PC-3 (cell line): ENCODE measurements around the gene MRI1.

Experiments
- EZH2 ChIP-seq: fragments of 300-600 bp; sonication (generic); IDR thresholded peaks from one replicate; pipeline ENCODE4 v1.6.1; 2017; ENCODE audit warnings: antibody characterized with exemption, mild to moderate bottlenecking, low read length; ENCODE audit not compliant: unreplicated experiment
- TF ChIP-seq, protein P1 (sequence below): fragments of 300-600 bp; sonication (generic); conservative IDR thresholded peaks from 2 replicates; pipeline ENCODE4 v1.5.1; 2017; ENCODE audit warnings: antibody characterized with exemption, low read depth, mild to moderate bottlenecking, low read length

DNA sequence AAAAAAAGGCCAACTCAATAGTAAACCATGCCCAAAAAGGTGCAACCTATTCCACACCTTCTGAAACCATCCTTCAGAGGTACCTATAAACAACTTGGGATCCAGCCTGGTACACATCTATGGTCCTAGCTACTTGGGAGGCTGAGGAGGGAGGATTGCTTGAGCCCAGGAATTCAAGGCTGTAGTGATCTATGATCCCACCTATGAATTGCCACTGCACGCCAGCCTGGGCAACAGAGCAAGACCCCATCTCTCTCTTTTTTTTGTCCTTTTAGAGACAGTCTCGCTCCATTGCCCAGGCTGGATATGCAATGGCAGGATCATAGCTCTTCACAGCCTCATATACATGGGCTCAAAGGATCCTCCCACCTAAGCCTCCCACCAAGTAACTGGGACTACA lies 57.0 kb downstream of the MRI1 start:
- TF ChIP-seq, protein P1, sequence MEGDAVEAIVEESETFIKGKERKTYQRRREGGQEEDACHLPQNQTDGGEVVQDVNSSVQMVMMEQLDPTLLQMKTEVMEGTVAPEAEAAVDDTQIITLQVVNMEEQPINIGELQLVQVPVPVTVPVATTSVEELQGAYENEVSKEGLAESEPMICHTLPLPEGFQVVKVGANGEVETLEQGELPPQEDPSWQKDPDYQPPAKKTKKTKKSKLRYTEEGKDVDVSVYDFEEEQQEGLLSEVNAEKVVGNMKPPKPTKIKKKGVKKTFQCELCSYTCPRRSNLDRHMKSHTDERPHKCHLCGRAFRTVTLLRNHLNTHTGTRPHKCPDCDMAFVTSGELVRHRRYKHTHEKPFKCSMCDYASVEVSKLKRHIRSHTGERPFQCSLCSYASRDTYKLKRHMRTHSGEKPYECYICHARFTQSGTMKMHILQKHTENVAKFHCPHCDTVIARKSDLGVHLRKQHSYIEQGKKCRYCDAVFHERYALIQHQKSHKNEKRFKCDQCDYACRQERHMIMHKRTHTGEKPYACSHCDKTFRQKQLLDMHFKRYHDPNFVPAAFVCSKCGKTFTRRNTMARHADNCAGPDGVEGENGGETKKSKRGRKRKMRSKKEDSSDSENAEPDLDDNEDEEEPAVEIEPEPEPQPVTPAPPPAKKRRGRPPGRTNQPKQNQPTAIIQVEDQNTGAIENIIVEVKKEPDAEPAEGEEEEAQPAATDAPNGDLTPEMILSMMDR = no peak
- TF ChIP-seq EZH2 = no peak
